Right atrium auricular region (tissue), 2 donors: ENCODE results near the gene TRIO. TPM values are rescaled to one million over a fixed set of nuclear protein-coding genes. Genes with fewer than 3 reads are reported as not detected.

Source experiments
- DNase-seq: peaks from one replicate; pipeline ENCODE4 v3.0.0-alpha.2; 2019; ENCODE audit warnings: low spot score
- H3K27ac ChIP-seq, 2 donors: fragments of 200-600 bp; sonication (generic); 1 replicate in 1 of 2; 2 replicates in 1 of 2; pipeline ENCODE4 v1.5.1; 2016 to 2019
- H3K27me3 ChIP-seq, 2 donors: fragments of 200-600 bp; sonication (generic); one replicate each; pipeline versions ENCODE4 v1.5.1 to v1.6.0; 2017 to 2019
- H3K36me3 ChIP-seq: fragments of 200-600 bp; sonication (generic); one replicate; pipeline ENCODE4 v1.5.1; 2016
- H3K4me1 ChIP-seq, 2 donors: fragments of 200-600 bp; sonication (generic); one replicate each; pipeline versions ENCODE4 v1.5.1 to v1.6.0; 2017 to 2019
- H3K4me3 ChIP-seq, 2 donors: fragments of 200-600 bp; sonication (generic); 1 replicate in 1 of 2; 2 replicates in 1 of 2; pipeline ENCODE4 v1.5.1; 2017 to 2019; ENCODE audit warnings: mild to moderate bottlenecking in 1 of 2, moderate library complexity in 1 of 2
- H3K9me3 ChIP-seq, 2 donors: fragments of 200-600 bp; sonication (generic); one replicate each; pipeline ENCODE4 v1.5.1; 2019
- total RNA-seq, 2 donors: library from RNA; depleted of rRNA; stranded (reverse); fragments of >200 nt; gene quantifications; one replicate each; pipeline ENCODE4 v1.1.0, GENCODE V29; 2016
- TF ChIP-seq, protein P1 (sequence below), 2 donors: fragments of 200-600 bp; sonication (generic); IDR thresholded peaks; one replicate each; pipeline ENCODE4 v1.5.1; 2019; ENCODE audit warnings: antibody characterized with exemption in 2 of 2

TRIO gene
- total RNA-seq, 2 donors from 2014 or later = 51.6 to 67.0 TPM

DNA sequence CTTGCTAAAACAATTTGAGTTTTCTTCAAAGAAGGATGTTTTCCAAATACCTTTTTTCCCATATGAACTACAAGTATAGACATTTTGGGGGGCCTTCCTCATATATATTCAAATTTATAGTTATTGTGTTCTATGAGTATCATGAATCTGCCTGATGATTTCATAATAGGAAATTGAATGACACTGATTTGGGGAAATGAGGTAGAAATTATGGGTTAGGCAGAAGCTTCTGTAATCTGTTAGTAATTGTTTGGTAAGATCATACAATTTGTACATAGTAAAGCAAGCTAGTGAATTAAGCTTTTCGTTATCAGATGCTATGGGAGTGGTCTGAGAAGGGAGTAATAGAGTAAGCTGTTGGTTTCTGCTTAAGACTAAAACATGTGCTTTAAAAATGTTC, 98.0 kb downstream of the TRIO start:
- H3K27ac ChIP-seq = no peak overlapping the region
- no peaks in the 10 kb centered on the region for H3K9me3 ChIP-seq

DNA sequence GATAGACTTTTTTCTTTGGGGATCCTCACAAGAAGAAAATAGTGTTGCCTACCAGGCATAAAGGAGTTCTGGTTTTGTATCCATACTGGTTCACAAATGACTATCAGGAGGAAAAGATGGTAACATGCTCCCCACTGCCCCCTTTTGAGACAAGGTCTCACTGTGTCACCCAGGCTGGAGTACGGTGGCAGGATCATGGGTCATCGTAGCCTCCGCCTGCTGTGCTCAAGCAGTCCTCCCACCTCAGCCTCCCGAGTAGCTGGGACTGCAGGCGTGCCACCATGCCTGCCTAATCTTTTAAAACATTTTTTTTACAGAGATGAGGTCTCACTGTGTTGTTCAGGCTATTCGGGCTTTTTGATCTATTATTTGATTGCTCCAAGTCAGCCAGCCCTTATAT, 99.3 kb downstream of the TRIO start:
- no peak for DNase-seq
- Histone ChIP-seq H3K27ac (no peak overlapping the region), H3K4me3 (no peak overlapping the region), H3K4me1 (peaks cover 0 to 22% of the 10 kb centered on the region in 2 donors), H3K27me3 (no peaks in the 10 kb centered on the region), H3K36me3 (no peaks in the 10 kb centered on the region), H3K9me3 (no peaks in the 10 kb centered on the region)
- TF ChIP-seq, protein P1, sequence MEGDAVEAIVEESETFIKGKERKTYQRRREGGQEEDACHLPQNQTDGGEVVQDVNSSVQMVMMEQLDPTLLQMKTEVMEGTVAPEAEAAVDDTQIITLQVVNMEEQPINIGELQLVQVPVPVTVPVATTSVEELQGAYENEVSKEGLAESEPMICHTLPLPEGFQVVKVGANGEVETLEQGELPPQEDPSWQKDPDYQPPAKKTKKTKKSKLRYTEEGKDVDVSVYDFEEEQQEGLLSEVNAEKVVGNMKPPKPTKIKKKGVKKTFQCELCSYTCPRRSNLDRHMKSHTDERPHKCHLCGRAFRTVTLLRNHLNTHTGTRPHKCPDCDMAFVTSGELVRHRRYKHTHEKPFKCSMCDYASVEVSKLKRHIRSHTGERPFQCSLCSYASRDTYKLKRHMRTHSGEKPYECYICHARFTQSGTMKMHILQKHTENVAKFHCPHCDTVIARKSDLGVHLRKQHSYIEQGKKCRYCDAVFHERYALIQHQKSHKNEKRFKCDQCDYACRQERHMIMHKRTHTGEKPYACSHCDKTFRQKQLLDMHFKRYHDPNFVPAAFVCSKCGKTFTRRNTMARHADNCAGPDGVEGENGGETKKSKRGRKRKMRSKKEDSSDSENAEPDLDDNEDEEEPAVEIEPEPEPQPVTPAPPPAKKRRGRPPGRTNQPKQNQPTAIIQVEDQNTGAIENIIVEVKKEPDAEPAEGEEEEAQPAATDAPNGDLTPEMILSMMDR (IDR thresholded peaks at IDR 0.05) = no peak

More for the DNA sequence above, 98.0 kb downstream of the TRIO start:
- TF ChIP-seq, protein P1 (IDR thresholded peaks at IDR 0.05) = no peak
- DNase-seq = no peak
- H3K4me1 ChIP-seq = peaks cover 0 to 15% of the 10 kb centered on the region in 2 donors
- no peak overlapping the region for H3K4me3 ChIP-seq
- no peaks in the 10 kb centered on the region for H3K27me3 ChIP-seq
- H3K36me3 ChIP-seq = no peaks in the 10 kb centered on the region

DNA sequence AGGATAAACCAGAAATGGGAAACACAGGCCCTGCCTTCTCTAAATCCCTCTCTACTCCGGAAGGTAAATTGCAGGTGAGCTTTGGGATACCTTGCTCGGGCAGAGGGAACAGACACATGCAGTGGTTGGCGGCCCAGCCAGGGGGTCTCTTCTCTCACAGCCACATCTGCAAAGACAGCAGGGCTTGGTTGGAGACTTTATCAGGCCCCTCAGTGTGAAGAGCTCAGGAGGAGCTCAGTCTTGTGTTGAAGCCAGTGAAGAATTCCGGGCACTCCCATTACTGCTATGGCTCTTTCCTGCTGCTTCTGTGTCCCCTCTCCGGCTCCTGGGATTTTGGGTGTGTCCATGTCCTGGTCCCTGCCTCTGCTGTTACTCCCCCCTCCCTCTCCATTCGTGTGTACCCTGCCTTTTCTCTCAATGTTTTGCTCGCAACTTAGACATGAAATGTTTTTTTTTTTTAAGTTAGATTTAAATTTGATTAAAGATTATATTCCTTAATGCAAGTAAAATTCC, 99.8 kb downstream of the TRIO start:
- H3K4me3 ChIP-seq = no peak overlapping the region
- no peaks in the 10 kb centered on the region for H3K9me3 ChIP-seq
- H3K27me3 ChIP-seq = no peaks in the 10 kb centered on the region
- no peak for DNase-seq
- no peak overlapping the region for H3K27ac ChIP-seq
- TF ChIP-seq, protein P1 (IDR thresholded peaks at IDR 0.05) = no peak
- peaks cover 0 to 22% of the 10 kb centered on the region in 2 donors for H3K4me1 ChIP-seq
- H3K36me3 ChIP-seq = no peaks in the 10 kb centered on the region

DNA sequence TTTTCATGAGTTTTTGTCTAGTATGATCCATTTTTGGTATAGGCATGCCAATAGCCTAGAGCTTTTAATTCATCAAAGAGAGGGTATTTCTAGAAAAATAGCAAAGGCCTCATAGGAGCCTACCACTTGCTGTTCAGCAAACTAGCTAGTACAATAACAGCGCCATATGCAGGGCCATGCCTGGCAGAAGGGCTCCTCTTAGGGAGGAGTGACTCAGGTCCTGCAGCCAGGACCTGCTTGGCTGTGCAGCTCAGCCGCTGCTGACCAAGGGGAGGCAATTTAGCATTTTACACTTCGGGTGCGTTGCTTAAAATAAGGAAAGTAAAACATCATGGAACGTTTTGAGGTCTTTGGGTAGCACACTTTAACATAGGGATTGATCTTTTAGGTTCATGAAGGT, 100.6 kb downstream of the TRIO start:
- Histone ChIP-seq H3K36me3 (no peaks in the 10 kb centered on the region), H3K27ac (no peak overlapping the region), H3K9me3 (no peaks in the 10 kb centered on the region), H3K4me3 (no peak overlapping the region), H3K4me1 (peaks cover 0 to 22% of the 10 kb centered on the region in 2 donors), H3K27me3 (no peaks in the 10 kb centered on the region)
- no peak for DNase-seq
- TF ChIP-seq, protein P1 (IDR thresholded peaks at IDR 0.05) = no peak

DNA sequence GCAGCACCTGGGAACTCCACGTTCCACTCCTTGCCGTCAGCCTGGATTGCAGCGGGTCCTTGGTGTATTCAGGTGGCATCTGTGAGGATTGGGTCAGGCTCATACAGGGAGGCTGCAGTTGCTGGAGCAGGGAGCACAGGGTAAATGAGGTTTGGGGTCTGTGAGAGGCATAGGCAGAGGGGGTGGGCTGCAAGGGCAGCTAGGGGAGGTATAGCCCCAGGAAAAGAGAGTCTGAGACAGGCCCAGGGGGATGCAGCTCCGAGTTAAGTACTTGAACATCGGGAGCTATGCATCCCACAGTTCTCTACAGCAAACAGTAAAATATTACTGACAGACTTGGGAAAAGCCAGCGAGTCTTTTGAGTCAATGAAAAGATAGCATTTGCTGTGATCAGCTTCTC, 101.6 kb downstream of the TRIO start:
- peaks cover 0 to 26% of the 10 kb centered on the region in 2 donors for H3K4me1 ChIP-seq
- TF ChIP-seq, protein P1 (IDR thresholded peaks at IDR 0.05) = no peak
- H3K4me3 ChIP-seq = no peak overlapping the region

More for the DNA sequence above, 101.6 kb downstream of the TRIO start:
- no peak for DNase-seq
- Histone ChIP-seq H3K27ac (no peak overlapping the region), H3K27me3 (no peaks in the 10 kb centered on the region), H3K36me3 (no peaks in the 10 kb centered on the region), H3K9me3 (no peaks in the 10 kb centered on the region)
